Measurements from ENCODE around the gene CRYM.
"Not testable (repeated sequence)": the region's sequence is repeated elsewhere in the genome, so short reads cannot be mapped to it uniquely, and the experiment has no call there.

The CRYM gene

DNA sequence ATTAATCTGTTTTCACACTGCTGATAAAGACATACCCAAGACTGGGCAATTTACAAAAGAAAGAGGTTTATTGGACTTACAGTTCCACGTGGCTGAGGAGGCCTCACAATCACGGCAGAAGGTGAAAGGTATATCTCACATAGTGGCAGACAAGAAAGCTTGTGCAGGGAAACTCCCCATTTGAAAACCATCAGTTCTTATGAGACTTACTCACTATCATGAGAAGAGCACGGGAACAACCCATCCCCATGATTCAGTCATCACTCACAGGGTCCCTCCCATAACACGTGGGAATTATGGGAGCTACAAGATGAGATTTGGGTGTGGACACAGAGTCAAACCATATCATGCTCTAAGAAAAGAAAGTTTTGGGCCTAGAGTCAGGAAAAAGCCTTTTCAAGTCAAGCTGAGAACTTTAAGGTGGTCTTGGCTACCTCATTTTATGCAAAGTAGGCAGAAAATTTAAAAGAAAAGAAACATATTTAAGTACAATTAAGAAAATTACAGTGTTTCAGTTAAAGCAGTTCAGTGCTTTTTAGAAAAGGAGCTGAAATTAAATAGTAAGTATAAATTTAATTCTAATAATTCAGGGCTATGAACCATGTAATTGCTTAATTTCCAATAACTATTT, 24.9 kb upstream of the CRYM start:
- DNase-seq (ENCODE audit: extremely low read depth, low read depth), result no peak
- no peak for TF ChIP-seq CTCF (IDR thresholded peaks at IDR 0.05; ENCODE audit: low read depth, low read length, missing control alignments)
- peak overlapping the region; percentile 85; the same call in 1 of the 2 replicates for H3K4me3 ChIP-seq (replicated peaks; ENCODE audit: low read depth, low read length)

GRCh38 chr16:21302454-21302853, 24.4 kb upstream of the CRYM start:
- H3K4me3 ChIP-seq (replicated peaks; ENCODE audit: low read depth, low read length), result peak overlapping the region; percentile 85
- DNase-seq (ENCODE audit: extremely low read depth, low read depth), result no peak
- TF ChIP-seq CTCF (IDR thresholded peaks at IDR 0.05; ENCODE audit: low read depth, low read length, missing control alignments), result no peak

GRCh38 chr16:21301895-21302291, 23.8 kb upstream of the CRYM start:
- TF ChIP-seq CTCF (IDR thresholded peaks at IDR 0.05; ENCODE audit: low read depth, low read length, missing control alignments), result no peak

DNA sequence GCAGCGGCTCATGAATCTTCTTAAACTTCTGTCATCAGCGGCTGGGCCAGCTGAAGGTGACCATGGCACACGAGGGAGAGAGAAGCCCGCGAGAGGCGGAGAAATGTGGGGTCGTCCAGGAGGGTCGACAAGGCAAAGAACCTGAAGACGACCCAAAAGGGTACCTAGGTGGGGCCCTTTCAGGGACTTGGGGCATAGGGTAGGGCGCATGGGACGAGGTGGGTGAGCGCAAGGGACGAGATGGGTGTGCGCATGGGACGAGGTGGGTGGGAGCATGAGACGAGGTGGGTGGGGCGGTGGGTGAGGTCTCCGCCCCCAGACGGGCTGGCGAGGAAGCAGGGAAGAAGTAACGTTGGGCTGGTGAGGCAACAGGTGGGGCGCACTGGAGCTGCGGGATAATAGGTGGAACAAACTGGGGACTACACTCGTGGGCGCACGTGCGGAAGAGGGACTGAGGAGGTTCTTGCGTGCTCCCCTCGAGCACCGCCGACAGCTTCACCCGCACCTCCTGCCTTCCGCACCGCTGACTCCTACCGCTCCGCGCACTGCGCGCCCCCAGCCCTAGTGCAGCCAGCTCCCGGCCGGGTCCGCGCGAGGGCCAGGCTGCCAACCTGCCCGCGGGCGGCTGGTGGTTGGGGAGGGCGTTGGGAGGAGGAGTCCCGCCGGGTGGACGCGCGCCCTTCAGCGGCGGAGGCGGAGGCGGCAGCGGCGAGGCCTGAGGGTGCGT, 23.2 kb upstream of the CRYM start:
- peak; percentile 7 for TF ChIP-seq CTCF (IDR thresholded peaks at IDR 0.05; ENCODE audit: low read depth, low read length, missing control alignments)
- peak overlapping the region; percentile 85 for H3K4me3 ChIP-seq (replicated peaks; ENCODE audit: low read depth, low read length)
- peak; percentile 52 for DNase-seq (ENCODE audit: extremely low read depth, low read depth)

More at GRCh38 chr16:21301895-21302291, 23.8 kb upstream of the CRYM start:
- peak overlapping the region; percentile 85 for H3K4me3 ChIP-seq (replicated peaks; ENCODE audit: low read depth, low read length)
- no peak for DNase-seq (ENCODE audit: extremely low read depth, low read depth)

GRCh38 chr16:21300309-21301167, 22.4 kb upstream of the CRYM start:
- H3K4me3 ChIP-seq (replicated peaks; ENCODE audit: low read depth, low read length), result peak overlapping the region; percentile 85
- DNase-seq (ENCODE audit: extremely low read depth, low read depth), result peak; percentile 100
- TF ChIP-seq CTCF (IDR thresholded peaks at IDR 0.05; ENCODE audit: low read depth, low read length, missing control alignments), result peak; percentile 96

GRCh38 chr16:21289789-21290188, 11.7 kb upstream of the CRYM start:
- DNase-seq (ENCODE audit: extremely low read depth, low read depth); H3K4me3 ChIP-seq (replicated peaks; ENCODE audit: low read depth, low read length): not testable (repeated sequence)

- no peak overlapping the region for H3K4me3 ChIP-seq (replicated peaks; ENCODE audit: low read depth, low read length)
- no peak for TF ChIP-seq CTCF (IDR thresholded peaks at IDR 0.05; ENCODE audit: low read depth, low read length, missing control alignments)
- no peak for DNase-seq (ENCODE audit: extremely low read depth, low read depth)
These were observed 7.2 kb upstream of the CRYM start for GRCh38 chr16:21285314-21285713.
